ENCODE measurements around the gene DCAKD.

DNA sequence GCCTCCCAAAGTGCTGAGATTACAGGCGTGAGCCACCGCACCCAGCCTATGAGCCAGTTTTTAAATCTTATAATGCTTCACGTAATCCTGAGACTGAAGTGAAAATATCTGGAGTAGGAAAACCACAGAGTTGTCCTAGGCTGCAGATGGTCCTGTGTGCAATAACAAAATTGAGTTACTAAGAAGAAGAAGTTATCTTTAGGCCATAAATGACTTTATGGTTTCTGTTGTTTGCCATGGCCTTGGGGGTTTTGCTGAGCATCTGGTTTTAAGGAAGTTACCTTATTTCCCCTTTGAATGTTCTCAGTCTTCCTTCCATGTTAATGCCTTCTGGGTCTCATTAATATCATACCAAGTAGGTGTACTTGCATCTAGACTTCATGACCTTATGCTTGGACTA, 26.2 kb upstream of the DCAKD start:
- TF ChIP-seq, protein P1, sequence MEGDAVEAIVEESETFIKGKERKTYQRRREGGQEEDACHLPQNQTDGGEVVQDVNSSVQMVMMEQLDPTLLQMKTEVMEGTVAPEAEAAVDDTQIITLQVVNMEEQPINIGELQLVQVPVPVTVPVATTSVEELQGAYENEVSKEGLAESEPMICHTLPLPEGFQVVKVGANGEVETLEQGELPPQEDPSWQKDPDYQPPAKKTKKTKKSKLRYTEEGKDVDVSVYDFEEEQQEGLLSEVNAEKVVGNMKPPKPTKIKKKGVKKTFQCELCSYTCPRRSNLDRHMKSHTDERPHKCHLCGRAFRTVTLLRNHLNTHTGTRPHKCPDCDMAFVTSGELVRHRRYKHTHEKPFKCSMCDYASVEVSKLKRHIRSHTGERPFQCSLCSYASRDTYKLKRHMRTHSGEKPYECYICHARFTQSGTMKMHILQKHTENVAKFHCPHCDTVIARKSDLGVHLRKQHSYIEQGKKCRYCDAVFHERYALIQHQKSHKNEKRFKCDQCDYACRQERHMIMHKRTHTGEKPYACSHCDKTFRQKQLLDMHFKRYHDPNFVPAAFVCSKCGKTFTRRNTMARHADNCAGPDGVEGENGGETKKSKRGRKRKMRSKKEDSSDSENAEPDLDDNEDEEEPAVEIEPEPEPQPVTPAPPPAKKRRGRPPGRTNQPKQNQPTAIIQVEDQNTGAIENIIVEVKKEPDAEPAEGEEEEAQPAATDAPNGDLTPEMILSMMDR (IDR thresholded peaks at IDR 0.05; ENCODE audit: extremely low read depth in 1 of 2, insufficient read depth in 1 of 2, low read depth in 1 of 2, low read length in 2 of 2) = no peak
- TF ChIP-seq EZH2 (IDR thresholded peaks at IDR 0.05; ENCODE audit: borderline replicate concordance, low read depth, low read length, severe bottlenecking) (no peak), POLR2A (IDR thresholded peaks at IDR 0.05; ENCODE audit: low read depth, low read length) (no peak), MYC (IDR thresholded peaks at IDR 0.05; ENCODE audit: low read depth, low read length) (no peak), JUN (IDR thresholded peaks at IDR 0.05; ENCODE audit: borderline replicate concordance, insufficient read depth, insufficient read length, low read depth) (no peak), FOS (IDR thresholded peaks at IDR 0.05; ENCODE audit: borderline replicate concordance, insufficient read depth, low read length) (no peak), GATA2 (IDR thresholded peaks at IDR 0.05; ENCODE audit: insufficient read depth, insufficient read length, low read depth, low read length) (no peak), POLR2AphosphoS5 (IDR thresholded peaks at IDR 0.05; ENCODE audit: insufficient read depth, low read depth, low read length) (no peak)
- TF ChIP-seq, protein P2, sequence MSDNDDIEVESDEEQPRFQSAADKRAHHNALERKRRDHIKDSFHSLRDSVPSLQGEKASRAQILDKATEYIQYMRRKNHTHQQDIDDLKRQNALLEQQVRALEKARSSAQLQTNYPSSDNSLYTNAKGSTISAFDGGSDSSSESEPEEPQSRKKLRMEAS (IDR thresholded peaks at IDR 0.05; ENCODE audit: insufficient read depth, insufficient read length) = no peak
